CD4-positive, CD25-positive, alpha-beta regulatory T cell (primary cell): Measurements from ENCODE around the gene COPE. TPM values are rescaled to one million over a fixed set of nuclear protein-coding genes. Genes with fewer than 3 reads are reported as not detected.

Experiments
- ATAC-seq, 2 donors: fragments of 150-1000 bp; cut with Tn5 transposase; one replicate each; pipeline ENCODE4 v1.10.0; 2021; ENCODE audit warnings: low read depth in 2 of 2, moderate number of reproducible peaks in 2 of 2, moderate library complexity in 1 of 2
- DNase-seq, 3 donors: peaks; one replicate each; pipeline versions ENCODE4 v3.0.0 to v3.0.0-alpha.2; 2012 to 2022; ENCODE audit warnings: mixed read lengths in 1 of 3
- H3K27ac ChIP-seq: one replicate; pipeline ENCODE4 v1.7.0; 2013; ENCODE audit warnings: mild to moderate bottlenecking, low read length; ENCODE audit not compliant: insufficient read depth, poor library complexity, severe bottlenecking
- H3K27me3 ChIP-seq: one replicate; pipeline ENCODE4 v1.7.0; 2013; ENCODE audit warnings: low read length; ENCODE audit not compliant: control insufficient read depth, insufficient read depth
- H3K36me3 ChIP-seq: one replicate; pipeline ENCODE4 v1.7.0; 2013; ENCODE audit warnings: mild to moderate bottlenecking, low read length, moderate library complexity; ENCODE audit not compliant: control insufficient read depth, insufficient read depth
- H3K4me1 ChIP-seq: 2 replicates; pipeline ENCODE4 v1.7.0; 2013; ENCODE audit warnings: mild to moderate bottlenecking, low read length; ENCODE audit not compliant: insufficient read depth, control insufficient read depth, poor library complexity, severe bottlenecking
- H3K4me3 ChIP-seq: one replicate; pipeline ENCODE4 v1.7.0; 2013; ENCODE audit warnings: low read depth, mild to moderate bottlenecking, low read length, moderate library complexity
- H3K9me3 ChIP-seq, 2 experiments: 1 replicate in 1 of 2; 2 replicates in 1 of 2; pipeline ENCODE4 v1.7.0; 2013; ENCODE audit warnings: low read length in 2 of 2, mild to moderate bottlenecking in 1 of 2, moderate library complexity in 1 of 2; ENCODE audit not compliant: control insufficient read depth in 2 of 2
- H3K27ac Mint-ChIP-seq, 3 donors: one replicate each; pipeline ENCODE4 v1.8.0; 2020 to 2022; ENCODE audit warnings: mild to moderate bottlenecking in 3 of 3, mixed read lengths in 3 of 3, moderate library complexity in 2 of 3
- H3K27me3 Mint-ChIP-seq: one replicate; pipeline ENCODE4 v1.8.0; 2022; ENCODE audit warnings: mild to moderate bottlenecking, mixed read lengths
- H3K36me3 Mint-ChIP-seq: one replicate; pipeline ENCODE4 v1.8.0; 2020; ENCODE audit warnings: mixed read lengths
- H3K4me1 Mint-ChIP-seq, 4 donors: one replicate each; pipeline ENCODE4 v1.8.0; 2020 to 2022; ENCODE audit warnings: mixed read lengths in 4 of 4, mild to moderate bottlenecking in 1 of 4
- H3K4me3 Mint-ChIP-seq, 4 donors: one replicate each; pipeline ENCODE4 v1.8.0; 2020 to 2022; ENCODE audit warnings: mild to moderate bottlenecking in 4 of 4, mixed read lengths in 4 of 4, moderate library complexity in 3 of 4
- H3K9me3 Mint-ChIP-seq, 7 donors: one replicate each; pipeline ENCODE4 v1.8.0; 2020 to 2022; ENCODE audit warnings: mixed read lengths in 7 of 7, mild to moderate bottlenecking in 3 of 7, moderate library complexity in 2 of 7
- polyA plus RNA-seq, 4 donors: library from polyadenylated mRNA; unstranded; fragments of 300-500 nt; fragmentation: Illumina TruSeq; gene quantifications; one replicate each; pipeline ENCODE4 v1.2.3, GENCODE V29; 2021
- total RNA-seq: library from RNA; stranded (reverse); gene quantifications from one replicate; pipeline ENCODE4 v1.2.3, GENCODE V29; 2022

COPE gene
- total and polyA plus RNA-seq, 5 donors from 2014 or later, result 165 to 314 (median 253) TPM

GRCh38 chr19:18910801-18911436, 8.3 kb downstream of the COPE start:
- Histone ChIP-seq H3K4me3 (no peak overlapping the region), H3K27me3 (no peaks in the 10 kb centered on the region), H3K36me3 (peaks cover 44% of the 10 kb centered on the region), H3K27ac (no peak overlapping the region), H3K4me1 (peaks cover 7% of the 10 kb centered on the region), H3K9me3 (no peaks in the 10 kb centered on the region)
- Mint-ChIP-seq H3K27ac (peak overlapping the region in 1 of 3 donors; percentile 67), H3K36me3 (peaks cover 11% of the 10 kb centered on the region), H3K9me3 (no peaks in the 10 kb centered on the region), H3K4me3 (no peak overlapping the region), H3K4me1 (peaks cover 0 to 23% (median 6%) of the 10 kb centered on the region in 4 donors), H3K27me3 (no peaks in the 10 kb centered on the region)
- ATAC-seq, result no peak
- no peak for DNase-seq

- Histone ChIP-seq H3K27me3 (no peaks in the 10 kb centered on the region), H3K27ac (no peak overlapping the region), H3K36me3 (peaks cover 44% of the 10 kb centered on the region), H3K9me3 (no peaks in the 10 kb centered on the region), H3K4me1 (peaks cover 3% of the 10 kb centered on the region), H3K4me3 (no peak overlapping the region)
- H3K4me3 Mint-ChIP-seq, result no peak overlapping the region
- H3K27me3 Mint-ChIP-seq, result no peaks in the 10 kb centered on the region
- H3K27ac Mint-ChIP-seq, result no peak overlapping the region
- no peak for DNase-seq
- H3K4me1 Mint-ChIP-seq, result peaks cover 0 to 18% (median 3%) of the 10 kb centered on the region in 4 donors
- ATAC-seq, result no peak
- H3K36me3 Mint-ChIP-seq, result peaks cover 8% of the 10 kb centered on the region
- no peaks in the 10 kb centered on the region for H3K9me3 Mint-ChIP-seq
These were observed 9.2 kb downstream of the COPE start for GRCh38 chr19:18910010-18910409.

GRCh38 chr19:18908917-18909619, 10.1 kb downstream of the COPE start:
- Mint-ChIP-seq H3K9me3 (no peaks in the 10 kb centered on the region), H3K36me3 (peaks cover 8% of the 10 kb centered on the region), H3K4me3 (no peak overlapping the region), H3K4me1 (peaks cover 0 to 10% (median 3%) of the 10 kb centered on the region in 4 donors), H3K27ac (no peak overlapping the region), H3K27me3 (no peaks in the 10 kb centered on the region)
- H3K27ac ChIP-seq, result no peak overlapping the region
- ATAC-seq (no peak), DNase-seq (no peak)
- no peaks in the 10 kb centered on the region for H3K27me3 ChIP-seq
- H3K4me1 ChIP-seq, result peaks cover 3% of the 10 kb centered on the region
- peaks cover 41% of the 10 kb centered on the region for H3K36me3 ChIP-seq
- H3K9me3 ChIP-seq, result no peaks in the 10 kb centered on the region
- no peak overlapping the region for H3K4me3 ChIP-seq

GRCh38 chr19:18906605-18907519, 12.3 kb downstream of the COPE start:
- H3K9me3 ChIP-seq, result no peaks in the 10 kb centered on the region
- H3K4me3 ChIP-seq, result no peak overlapping the region
- no peaks in the 10 kb centered on the region for H3K4me1 ChIP-seq
- peaks cover 0 to 5% (median 1%) of the 10 kb centered on the region in 4 donors for H3K4me1 Mint-ChIP-seq
- DNase-seq (no peak), ATAC-seq (no peak)
- no peak overlapping the region for H3K4me3 Mint-ChIP-seq
- no peak overlapping the region for H3K27ac ChIP-seq
- H3K9me3 Mint-ChIP-seq, result no peaks in the 10 kb centered on the region
- H3K36me3 ChIP-seq, result peaks cover 41% of the 10 kb centered on the region
- H3K27me3 Mint-ChIP-seq, result no peaks in the 10 kb centered on the region
- no peaks in the 10 kb centered on the region for H3K27me3 ChIP-seq
- H3K27ac Mint-ChIP-seq, result no peak overlapping the region
- H3K36me3 Mint-ChIP-seq, result peaks cover 3% of the 10 kb centered on the region

- no peaks in the 10 kb centered on the region for H3K27me3 ChIP-seq
- H3K4me3 ChIP-seq, result no peak overlapping the region
- DNase-seq (no peak), ATAC-seq (no peak)
- no peak overlapping the region for H3K4me3 Mint-ChIP-seq
- peak overlapping the region in 1 of 3 donors; percentile 80 for H3K27ac Mint-ChIP-seq
- no peaks in the 10 kb centered on the region for H3K9me3 Mint-ChIP-seq
- H3K27ac ChIP-seq, result no peak overlapping the region
- H3K4me1 ChIP-seq, result no peaks in the 10 kb centered on the region
- H3K9me3 ChIP-seq, result no peaks in the 10 kb centered on the region
- H3K36me3 Mint-ChIP-seq, result peaks cover 3% of the 10 kb centered on the region
- peaks cover 4% of the 10 kb centered on the region for H3K27me3 Mint-ChIP-seq
- H3K4me1 Mint-ChIP-seq, result peaks cover 0 to 5% (median 1%) of the 10 kb centered on the region in 4 donors
- peaks cover 45% of the 10 kb centered on the region for H3K36me3 ChIP-seq
These were observed 13.5 kb downstream of the COPE start for GRCh38 chr19:18905513-18906236.

- H3K4me1 ChIP-seq, result no peaks in the 10 kb centered on the region
- Mint-ChIP-seq H3K36me3 (peaks cover 3% of the 10 kb centered on the region), H3K4me1 (peaks cover 0 to 5% (median 1%) of the 10 kb centered on the region in 4 donors), H3K9me3 (no peaks in the 10 kb centered on the region), H3K27me3 (peaks cover 4% of the 10 kb centered on the region), H3K27ac (no peak overlapping the region), H3K4me3 (no peak overlapping the region)
- no peaks in the 10 kb centered on the region for H3K27me3 ChIP-seq
- no peaks in the 10 kb centered on the region for H3K9me3 ChIP-seq
- peaks cover 48% of the 10 kb centered on the region for H3K36me3 ChIP-seq
- ATAC-seq, result no peak
- no peak overlapping the region for H3K4me3 ChIP-seq
- DNase-seq, result no peak
- H3K27ac ChIP-seq, result no peak overlapping the region
These were observed 14.1 kb downstream of the COPE start for GRCh38 chr19:18905058-18905456.

GRCh38 chr19:18904334-18905057, 14.7 kb downstream of the COPE start:
- ATAC-seq, result no peak
- peaks cover 3% of the 10 kb centered on the region for H3K36me3 Mint-ChIP-seq
- H3K4me3 ChIP-seq, result no peak overlapping the region
- no peak overlapping the region for H3K27ac ChIP-seq
- no peaks in the 10 kb centered on the region for H3K9me3 ChIP-seq
- peaks cover 4% of the 10 kb centered on the region for H3K27me3 Mint-ChIP-seq
- H3K4me1 ChIP-seq, result no peaks in the 10 kb centered on the region
- no peaks in the 10 kb centered on the region for H3K27me3 ChIP-seq
- no peaks in the 10 kb centered on the region for H3K9me3 Mint-ChIP-seq
- H3K36me3 ChIP-seq, result peaks cover 50% of the 10 kb centered on the region
- no peak for DNase-seq
- no peak overlapping the region for H3K27ac Mint-ChIP-seq
- H3K4me1 Mint-ChIP-seq, result peaks cover 0 to 3% (median under 1%) of the 10 kb centered on the region in 4 donors
- no peak overlapping the region for H3K4me3 Mint-ChIP-seq
